H1 (cell line): Measurements from ENCODE around the gene UGT3A1. TPM values are rescaled to one million over a fixed set of nuclear protein-coding genes. Genes with fewer than 3 reads are reported as not detected.

ENCODE experiments used
- CHD7 ChIP-seq: fragments of 300-600 bp; sonication (generic); IDR thresholded peaks from 2 replicates; pipeline ENCODE4 v1.7.1; 2012; ENCODE audit warnings: low read length, moderate library complexity, mild to moderate bottlenecking, inconsistent platforms; ENCODE audit not compliant: insufficient replicate concordance
- EP300 ChIP-seq, 2 experiments: IDR thresholded peaks; 1 replicate in 1 of 2; 2 replicates in 1 of 2; pipeline ENCODE4 v1.6.1; 2011 to 2012; ENCODE audit warnings: low read depth in 2 of 2, low read length in 2 of 2, mild to moderate bottlenecking in 2 of 2, borderline replicate concordance in 1 of 2, inconsistent platforms in 1 of 2, moderate library complexity in 1 of 2
- polyA plus RNA-seq, 7 experiments: library from polyadenylated mRNA; depleted of rRNA in 3 of 7; stranded (reverse) in 5 of 7; unstranded in 2 of 7; fragments of >200 nt in 5 of 7; fragments of 200-250 nt in 2 of 7; gene quantifications; 1 replicate in 5 of 7; 2 replicates in 1 of 7; 4 replicates in 1 of 7; pipeline versions ENCODE4 v1.2.1 to v1.2.3, GENCODE V29; 2011 to 2013; ENCODE audit warnings: missing spikeins in 2 of 7, mixed read lengths in 2 of 7
- total RNA-seq: library from RNA; stranded (reverse); fragmentation: NEBNext Ultra II Directional; extraction: Animal tissue kit (Norgen Biotek cat#: 25700); gene quantifications from 2 replicates; pipeline ENCODE4 v1.2.1, GENCODE V29; 2021

The UGT3A1 gene
- total and polyA plus RNA-seq, 2 of the 8 experiments (the other 6 are each of a cell fraction or from before 2014, with no cell fraction given): 2.4 to 3.4 TPM

GRCh38 chr5:35996076-35996475 lies 4.9 kb upstream of the UGT3A1 start (continued):
- TF ChIP-seq CHD7 (no peak), EP300 (IDR thresholded peaks at IDR 0.05; ENCODE audit: borderline replicate concordance in 1 of 2, low read depth in 2 of 2, low read length in 2 of 2) (no peak)
